Measurements from ENCODE around the gene H19. TPM values are rescaled to one million over a fixed set of nuclear protein-coding genes. Genes with fewer than 3 reads are reported as not detected.

The H19 gene
- polyA plus RNA-seq, 3 donors: 1,758 to 3,714 (median 3,084) TPM

- DNase-seq: no peak
These were observed 1.2 kb upstream of the H19 start for GRCh38 chr11:1998861-1999260.

DNA sequence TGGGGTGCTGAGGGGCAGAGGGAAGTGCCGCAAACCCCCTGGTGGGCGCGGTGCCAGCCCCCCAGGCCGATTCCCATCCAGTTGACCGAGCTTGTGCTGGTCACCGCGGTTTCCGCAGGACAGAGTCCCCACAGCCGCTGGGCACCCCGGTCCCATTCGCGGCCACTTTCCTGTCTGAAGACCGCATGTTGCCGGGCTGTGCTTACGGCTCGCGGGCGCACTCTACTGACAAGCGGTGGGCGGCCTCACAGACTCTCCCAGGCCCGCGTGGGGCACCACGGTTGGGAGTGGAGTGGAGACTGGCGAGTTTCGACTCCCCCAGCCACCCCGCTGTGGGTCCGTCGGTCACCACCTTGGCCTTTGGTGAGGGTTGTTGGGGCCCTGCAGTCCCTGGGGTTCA is 648 bp upstream of the H19 start:
- DNase-seq: no peak

DNA sequence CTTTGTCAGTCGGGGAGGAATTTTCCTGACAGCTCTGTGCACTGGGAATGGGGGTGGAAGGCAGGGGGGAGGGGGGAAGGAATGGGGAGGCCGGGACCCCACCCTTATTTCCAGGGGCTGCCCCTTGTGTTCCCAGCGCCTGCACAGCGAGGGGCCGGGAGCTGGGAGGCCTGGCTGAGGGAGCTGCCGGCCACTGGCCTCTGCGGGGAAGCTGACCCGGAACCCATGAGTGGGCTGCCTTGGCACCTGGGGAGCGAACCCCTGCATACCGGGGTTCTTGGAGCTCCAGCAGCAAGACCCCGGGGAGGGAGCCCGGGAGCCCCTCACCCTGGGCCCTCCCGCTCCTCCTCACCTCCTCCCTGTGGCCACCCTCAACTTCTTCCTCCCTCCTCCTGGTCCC is 3.5 kb downstream of the H19 start:
- DNase-seq: no peak

DNA sequence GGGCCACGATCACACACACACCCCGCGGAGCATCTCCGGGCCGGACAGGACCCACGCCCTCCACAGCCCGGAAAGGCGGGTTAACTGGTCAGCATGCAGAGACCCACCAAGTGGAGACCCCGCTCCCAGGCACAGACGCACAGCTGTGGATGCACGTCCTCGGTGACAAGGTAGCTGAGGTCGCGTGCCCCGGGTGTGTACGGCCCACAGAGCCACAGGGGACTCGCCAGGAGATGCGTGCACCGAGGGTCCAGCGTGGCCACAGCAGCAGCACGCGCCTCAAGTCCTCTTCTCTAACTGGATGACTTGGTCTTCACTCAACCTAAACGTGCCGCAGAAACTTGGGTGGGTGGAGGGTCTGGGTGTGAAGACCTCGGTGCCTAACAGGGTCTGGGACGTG is 5.5 kb downstream of the H19 start:
- DNase-seq: no peak

DNA sequence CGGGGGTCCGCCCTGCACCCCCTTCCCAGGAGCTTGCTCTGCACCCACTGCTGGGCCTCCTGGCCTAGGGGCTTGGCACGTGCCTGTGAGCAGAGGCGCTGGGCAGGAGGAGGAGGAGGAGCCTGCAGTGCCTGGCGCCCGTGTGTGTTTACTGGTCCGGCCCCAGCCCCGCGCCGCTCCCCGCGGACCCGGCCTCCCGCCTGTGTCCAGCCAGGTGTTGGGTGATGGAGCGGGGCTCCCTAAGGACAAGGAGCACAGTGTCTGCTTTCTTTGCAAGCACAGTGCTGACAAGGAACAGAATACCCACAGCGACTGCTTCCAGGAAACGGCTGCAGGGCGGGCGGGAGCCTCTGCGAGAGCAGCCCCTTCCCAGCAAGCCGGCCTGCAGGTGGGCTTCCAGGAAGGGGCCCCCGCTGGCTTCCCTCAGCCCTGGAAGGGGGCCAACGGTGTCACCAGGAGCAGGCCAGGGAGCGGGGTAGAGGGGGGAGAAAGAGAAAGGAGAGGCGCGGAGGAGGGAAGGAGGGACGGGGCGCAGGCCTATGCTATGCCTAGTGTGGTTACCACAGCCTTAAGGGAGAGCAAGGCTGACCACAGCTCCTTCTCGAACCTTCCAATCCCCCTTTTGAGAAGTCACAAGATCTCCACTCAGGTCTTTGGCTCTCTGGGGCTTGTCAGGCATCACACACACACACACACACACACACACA is 6.6 kb downstream of the H19 start:
- DNase-seq: no peak

- DNase-seq: no peak
These were observed 7.7 kb downstream of the H19 start for GRCh38 chr11:1989953-1990352.

GRCh38 chr11:1988667-1989317 is 8.8 kb downstream of the H19 start:
- DNase-seq: peak; percentile 67

GRCh38 chr11:1988174-1988573 is 9.5 kb downstream of the H19 start:
- DNase-seq: no peak

GRCh38 chr11:1987024-1987423 is 10.6 kb downstream of the H19 start:
- no peak for DNase-seq

GRCh38 chr11:1983601-1983961 is 14.1 kb downstream of the H19 start:
- no peak for DNase-seq

DNA sequence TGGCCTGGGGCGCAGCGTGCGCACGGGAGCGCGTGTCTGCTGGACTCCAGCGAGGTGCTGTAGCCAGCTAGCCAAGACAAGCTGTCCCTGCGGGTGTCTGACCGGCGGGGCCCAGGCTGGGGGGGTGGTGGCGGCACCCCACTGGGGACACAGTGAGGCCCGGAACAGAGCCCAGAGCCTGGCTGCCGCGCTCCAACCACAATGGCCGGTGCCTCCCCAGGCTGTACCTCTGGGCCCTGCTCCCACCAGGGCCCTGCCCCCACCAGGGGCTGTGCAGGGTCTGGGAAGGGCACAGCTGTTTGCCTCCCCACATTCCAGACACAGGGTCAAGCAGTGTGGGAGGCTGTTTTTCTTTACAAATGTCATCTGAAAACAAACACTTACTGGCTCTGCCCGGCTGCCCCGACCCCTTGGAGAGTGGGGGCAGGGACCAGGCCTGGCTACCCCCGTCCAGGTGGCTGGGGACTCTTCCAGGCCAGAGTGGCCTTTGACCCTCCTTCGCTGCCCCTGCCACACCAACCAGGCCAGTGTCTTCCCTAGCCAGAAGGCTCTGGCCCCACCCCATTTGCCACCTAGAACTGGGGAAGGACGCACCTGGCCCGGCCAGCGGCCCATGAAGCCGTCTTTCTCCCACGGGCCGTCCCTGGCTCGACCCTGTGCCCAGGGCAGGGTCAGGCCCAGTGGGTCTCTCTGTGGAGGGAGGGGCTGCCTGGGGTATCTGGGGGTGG is 14.6 kb downstream of the H19 start:
- DNase-seq: no peak

- DNase-seq: no peak
These were observed 18.0 kb downstream of the H19 start for GRCh38 chr11:1979607-1980006.

GRCh38 chr11:1978720-1979473 is 18.7 kb downstream of the H19 start:
- DNase-seq: no peak

DNA sequence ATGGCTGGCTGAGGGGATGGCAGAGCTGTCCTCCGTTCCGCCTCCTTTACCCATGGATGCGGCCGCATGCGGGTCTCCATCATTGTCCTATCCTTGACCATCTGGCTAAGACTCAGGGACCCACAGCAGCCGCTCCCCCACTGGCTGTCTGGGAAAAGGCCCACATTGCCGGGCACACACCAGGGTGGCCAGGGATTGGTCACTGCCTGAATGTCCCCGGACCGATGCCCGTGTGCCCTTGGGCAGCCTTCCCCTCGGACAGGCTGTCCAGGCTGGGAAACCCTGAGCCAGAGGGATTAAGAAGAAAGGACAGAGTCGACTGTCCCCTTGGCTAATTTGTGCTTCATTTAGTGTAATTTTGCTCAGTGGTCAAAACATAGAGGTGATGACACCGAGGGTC is 22.5 kb downstream of the H19 start:
- no peak for DNase-seq

- DNase-seq: no peak
These were observed 26.7 kb downstream of the H19 start for GRCh38 chr11:1970956-1971355.

DNA sequence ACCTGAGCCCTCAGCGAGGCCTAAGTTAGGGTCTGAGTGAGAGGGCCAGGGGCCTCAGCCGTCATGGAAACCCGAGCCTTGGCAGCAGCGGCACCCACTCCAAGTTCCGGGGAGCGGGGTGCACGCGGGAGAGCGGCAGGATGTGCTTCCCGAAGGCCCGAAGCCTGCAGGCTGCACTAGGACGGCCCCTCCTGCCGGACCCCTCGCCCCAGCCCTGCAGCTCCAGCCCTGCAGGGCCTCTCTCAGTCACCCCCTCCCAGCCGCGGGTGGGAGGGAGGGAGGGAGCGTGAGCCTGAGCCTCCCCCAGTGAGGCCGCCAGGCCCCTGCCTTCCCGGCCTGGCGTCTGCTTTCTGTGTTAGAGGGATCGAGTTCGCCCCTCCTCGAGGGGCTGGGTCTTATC is 27.9 kb downstream of the H19 start:
- DNase-seq: no peak

DNA sequence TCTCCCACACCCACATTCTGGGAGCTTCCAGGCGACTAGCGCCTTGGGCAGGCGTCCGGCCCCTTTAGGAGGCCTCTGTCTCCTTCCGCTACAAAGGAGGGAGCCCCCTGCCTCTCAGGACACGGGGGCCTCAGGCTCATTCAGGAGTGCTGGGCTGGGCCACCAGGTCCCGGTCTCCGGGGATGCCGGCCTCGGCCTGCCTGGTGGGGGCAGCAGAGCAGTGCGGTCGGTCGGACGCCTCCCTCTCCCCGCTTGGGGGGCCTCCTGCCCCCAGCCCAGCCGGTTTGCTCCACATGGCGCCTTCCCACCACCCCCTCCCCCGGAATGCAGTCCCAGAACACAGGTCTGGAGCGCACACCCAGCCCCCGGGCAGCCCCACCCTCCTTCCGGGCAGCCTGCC is 28.6 kb downstream of the H19 start:
- DNase-seq: no peak

- no peak for DNase-seq
These were observed 29.1 kb downstream of the H19 start for GRCh38 chr11:1968454-1969002.

- no peak for DNase-seq
These were observed 29.9 kb downstream of the H19 start for GRCh38 chr11:1967641-1968225.

DNA sequence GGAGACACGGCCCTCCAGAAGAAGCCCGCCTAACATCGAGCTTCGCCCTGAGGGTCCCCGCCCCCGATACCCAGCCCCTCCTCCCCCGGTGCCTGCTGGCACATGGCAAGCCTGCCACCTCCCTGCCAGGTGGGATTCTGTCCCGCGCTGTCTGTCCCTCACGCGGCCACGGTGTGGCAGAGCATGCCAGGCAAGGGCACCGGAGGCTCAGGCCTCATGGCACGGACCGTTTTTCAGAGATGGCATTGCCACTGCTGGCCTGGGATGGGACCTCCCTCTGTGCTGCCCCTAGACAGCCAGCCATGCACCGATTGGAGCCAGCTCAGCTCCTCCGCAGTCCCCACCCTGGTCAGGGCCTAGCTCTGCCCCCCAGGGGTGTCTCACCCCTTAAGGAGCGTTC is 31.1 kb downstream of the H19 start:
- no peak for DNase-seq

- no peak for DNase-seq
These were observed 32.7 kb downstream of the H19 start for GRCh38 chr11:1964955-1965354.

- DNase-seq: no peak
These were observed 33.3 kb downstream of the H19 start for GRCh38 chr11:1964348-1964747.

Data from renal pelvis (tissue), 4 donors.